ENCODE results near the gene RPL23. TPM values are rescaled to one million over a fixed set of nuclear protein-coding genes. Genes with fewer than 3 reads are reported as not detected.

Gene RPL23
- total RNA-seq, 1 experiment from 2014 or later: 764 TPM

DNA sequence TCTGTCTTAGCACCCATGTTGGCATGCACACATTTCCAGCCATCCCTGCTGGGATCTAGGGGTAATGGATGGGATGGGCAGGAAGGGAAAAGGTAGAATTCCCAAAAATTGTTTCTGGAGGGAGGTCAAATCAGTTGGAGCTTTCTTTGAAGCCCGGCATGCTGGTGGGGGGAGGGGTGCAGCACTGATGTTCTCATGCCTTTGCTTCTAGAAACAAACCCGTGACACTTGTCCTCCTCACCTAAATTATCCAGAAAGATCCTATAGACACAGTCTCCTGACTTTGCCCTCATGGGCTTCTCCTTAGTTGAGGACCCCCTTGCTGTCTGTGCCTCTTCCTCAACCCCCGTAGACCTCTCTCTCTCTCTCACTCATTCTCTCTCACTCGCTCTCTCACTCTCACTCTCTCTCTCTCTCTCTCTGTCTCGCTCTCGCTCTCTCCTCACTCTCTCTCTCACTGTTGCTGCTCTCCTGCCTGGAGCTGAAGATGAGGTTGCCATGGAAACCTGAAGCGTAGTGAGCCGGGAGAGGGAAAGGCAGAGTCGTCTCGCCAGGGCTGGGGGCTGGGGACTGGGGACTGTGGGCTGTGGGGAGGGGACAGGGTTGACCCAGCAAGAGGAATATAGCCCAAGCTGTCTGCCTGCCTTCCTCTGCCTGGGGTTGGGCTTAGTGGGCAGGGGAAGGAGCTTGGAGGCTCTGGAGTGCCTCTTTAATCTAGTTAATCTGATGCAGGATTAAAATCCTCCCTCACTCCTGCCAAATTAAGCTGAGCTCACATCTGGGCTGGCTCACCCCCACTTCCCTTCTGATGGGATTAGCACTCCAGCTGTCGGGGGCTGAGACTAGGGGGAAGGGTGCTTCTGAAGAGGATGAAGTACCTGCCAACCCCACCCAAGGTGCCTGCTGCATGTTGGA is 32.5 kb upstream of the RPL23 start:
- no peak for DNase-seq (ENCODE audit: low spot score)
- H3K36me3 ChIP-seq (ENCODE audit: insufficient read depth, low read length, poor library complexity, severe bottlenecking): no peaks in the 10 kb centered on the region
- CTCF ChIA-PET: no interaction called here
- POLR2A ChIA-PET (ENCODE audit: low non-redundant PET): interaction anchor here (0.6 kb wide), 2 partner anchors 31 to 664 kb away, joined by 3 to 5 read pairs; no protein-coding TSS in a partner anchor
- H3K9me3 ChIP-seq (ENCODE audit: low read depth, low read length, poor library complexity, severe bottlenecking): no peaks in the 10 kb centered on the region
- no peak for TF ChIP-seq EZH2 (IDR thresholded peaks at IDR 0.05; ENCODE audit: borderline replicate concordance, low read depth, low read length, poor library complexity, severe bottlenecking)
- TF ChIP-seq, protein P1, sequence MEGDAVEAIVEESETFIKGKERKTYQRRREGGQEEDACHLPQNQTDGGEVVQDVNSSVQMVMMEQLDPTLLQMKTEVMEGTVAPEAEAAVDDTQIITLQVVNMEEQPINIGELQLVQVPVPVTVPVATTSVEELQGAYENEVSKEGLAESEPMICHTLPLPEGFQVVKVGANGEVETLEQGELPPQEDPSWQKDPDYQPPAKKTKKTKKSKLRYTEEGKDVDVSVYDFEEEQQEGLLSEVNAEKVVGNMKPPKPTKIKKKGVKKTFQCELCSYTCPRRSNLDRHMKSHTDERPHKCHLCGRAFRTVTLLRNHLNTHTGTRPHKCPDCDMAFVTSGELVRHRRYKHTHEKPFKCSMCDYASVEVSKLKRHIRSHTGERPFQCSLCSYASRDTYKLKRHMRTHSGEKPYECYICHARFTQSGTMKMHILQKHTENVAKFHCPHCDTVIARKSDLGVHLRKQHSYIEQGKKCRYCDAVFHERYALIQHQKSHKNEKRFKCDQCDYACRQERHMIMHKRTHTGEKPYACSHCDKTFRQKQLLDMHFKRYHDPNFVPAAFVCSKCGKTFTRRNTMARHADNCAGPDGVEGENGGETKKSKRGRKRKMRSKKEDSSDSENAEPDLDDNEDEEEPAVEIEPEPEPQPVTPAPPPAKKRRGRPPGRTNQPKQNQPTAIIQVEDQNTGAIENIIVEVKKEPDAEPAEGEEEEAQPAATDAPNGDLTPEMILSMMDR (conservative IDR thresholded peaks at IDR 0.05; ENCODE audit: low read depth, low read length): no peak
- H3K4me3 ChIP-seq (ENCODE audit: low read depth, low read length, poor library complexity, severe bottlenecking): no peak overlapping the region
- peaks cover 16% of the 10 kb centered on the region for H3K4me1 ChIP-seq (ENCODE audit: insufficient read depth, low read length, poor library complexity, severe bottlenecking)
- no peaks in the 10 kb centered on the region for H3K27me3 ChIP-seq (replicated peaks; ENCODE audit: insufficient read depth, low read depth, low read length, poor library complexity)
- intact Hi-C loops (cut with micrococcal nuclease; ENCODE audit: unreplicated experiment): no loop called here
- no peak overlapping the region for H3K27ac ChIP-seq (ENCODE audit: low read depth, low read length, poor library complexity, severe bottlenecking)
- no TSS peak for BruUV-seq (replicated peaks)

DNA sequence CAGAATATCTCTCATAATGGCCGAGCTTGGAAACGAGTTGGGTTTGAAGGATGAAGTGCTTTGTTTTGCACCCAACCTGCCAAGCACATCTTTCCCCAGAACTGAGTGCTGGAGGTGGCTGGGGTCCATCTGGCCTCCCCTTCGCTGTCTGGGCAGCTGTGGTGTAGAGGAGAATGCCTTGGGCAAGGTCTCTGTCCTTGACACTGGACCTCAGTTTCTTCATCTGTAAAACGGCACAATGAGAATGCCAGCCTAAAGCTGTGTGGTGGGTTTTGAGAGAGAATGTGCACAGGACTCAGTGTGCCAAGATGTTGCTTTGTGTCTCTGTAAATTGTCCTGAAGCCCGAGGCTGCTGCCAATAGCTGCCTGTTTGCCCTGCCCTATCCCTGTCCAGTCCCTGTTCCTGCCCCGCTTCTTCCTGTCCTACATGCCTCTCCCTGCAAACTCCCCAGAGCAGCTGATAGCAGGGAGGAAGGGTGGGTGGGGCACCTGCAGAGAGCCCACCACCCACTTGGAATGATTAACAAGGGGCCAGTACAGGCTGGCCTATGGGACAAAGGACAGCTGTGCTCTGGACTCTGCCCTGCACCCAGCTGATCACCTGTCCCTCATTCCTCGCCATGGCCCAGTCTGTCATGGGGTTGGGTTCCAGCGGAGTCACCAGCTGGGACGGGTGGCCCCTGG is 31.7 kb upstream of the RPL23 start:
- intact Hi-C loops (cut with micrococcal nuclease; ENCODE audit: unreplicated experiment): no loop called here
- no TSS peak for BruUV-seq (replicated peaks)
- no peak for DNase-seq (ENCODE audit: low spot score)
- H3K4me3 ChIP-seq (ENCODE audit: low read depth, low read length, poor library complexity, severe bottlenecking): no peak overlapping the region
- TF ChIP-seq, protein P1 (conservative IDR thresholded peaks at IDR 0.05; ENCODE audit: low read depth, low read length): no peak
- TF ChIP-seq EZH2 (IDR thresholded peaks at IDR 0.05; ENCODE audit: borderline replicate concordance, low read depth, low read length, poor library complexity, severe bottlenecking): no peak
- peaks cover 21% of the 10 kb centered on the region for H3K4me1 ChIP-seq (ENCODE audit: insufficient read depth, low read length, poor library complexity, severe bottlenecking)
- no peaks in the 10 kb centered on the region for H3K36me3 ChIP-seq (ENCODE audit: insufficient read depth, low read length, poor library complexity, severe bottlenecking)
- no peaks in the 10 kb centered on the region for H3K27me3 ChIP-seq (replicated peaks; ENCODE audit: insufficient read depth, low read depth, low read length, poor library complexity)
- H3K9me3 ChIP-seq (ENCODE audit: low read depth, low read length, poor library complexity, severe bottlenecking): no peaks in the 10 kb centered on the region
- ChIA-PET CTCF (no interaction called here), POLR2A (ENCODE audit: low non-redundant PET) (no interaction called here)
- H3K27ac ChIP-seq (ENCODE audit: low read depth, low read length, poor library complexity, severe bottlenecking): no peak overlapping the region

DNA sequence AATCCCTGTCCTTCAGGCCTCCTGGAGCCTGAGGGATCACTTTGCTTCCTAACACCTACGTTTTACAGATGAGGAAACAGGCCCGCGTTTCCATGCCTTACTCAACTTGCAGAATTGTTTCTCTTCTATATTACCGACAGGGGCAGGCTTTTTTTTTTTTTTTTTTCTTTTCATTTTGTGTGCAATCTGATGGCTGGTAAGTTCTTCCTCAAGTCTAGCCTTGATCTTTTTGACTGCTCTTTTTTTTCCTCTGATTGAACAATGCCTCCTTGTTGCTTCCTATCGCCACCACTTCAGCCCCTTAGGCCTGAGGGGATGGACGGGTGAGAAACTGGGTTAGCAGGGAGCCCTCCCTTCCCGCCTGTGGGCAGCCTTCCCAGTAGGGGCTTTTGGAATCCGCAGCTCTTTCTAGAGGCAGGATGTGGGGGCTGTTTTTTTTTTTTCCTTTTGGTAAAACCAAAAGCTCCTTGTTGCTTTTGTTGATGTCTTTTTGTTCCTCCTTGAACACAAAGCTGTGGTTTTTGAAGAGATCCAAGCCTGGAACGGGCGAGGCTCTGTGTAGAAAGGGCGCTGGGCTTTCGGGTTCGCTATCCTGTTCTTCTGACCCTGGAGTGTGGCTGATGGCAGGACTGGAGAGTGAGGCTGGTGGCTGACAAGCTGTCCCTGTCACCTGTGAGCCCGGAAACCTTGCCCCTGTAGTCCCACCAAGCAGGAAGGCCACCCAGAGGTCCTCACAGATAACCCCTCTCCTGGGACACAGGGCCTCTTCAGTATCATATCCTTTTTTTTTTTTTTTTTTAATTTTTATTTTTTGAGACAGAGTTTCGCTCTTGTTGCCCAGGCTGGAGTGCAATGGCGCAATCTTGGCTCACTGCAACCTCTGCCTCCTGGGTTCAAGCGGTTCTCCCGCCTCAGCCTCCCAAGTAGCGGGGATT is 30.3 kb upstream of the RPL23 start:
- H3K27ac ChIP-seq (ENCODE audit: low read depth, low read length, poor library complexity, severe bottlenecking): no peak overlapping the region
- CTCF ChIA-PET: no interaction called here
- intact Hi-C loops (cut with micrococcal nuclease; ENCODE audit: unreplicated experiment): no loop called here
- no peak for DNase-seq (ENCODE audit: low spot score)
- TF ChIP-seq, protein P1 (conservative IDR thresholded peaks at IDR 0.05; ENCODE audit: low read depth, low read length): no peak
- TF ChIP-seq EZH2 (IDR thresholded peaks at IDR 0.05; ENCODE audit: borderline replicate concordance, low read depth, low read length, poor library complexity, severe bottlenecking): no peak
- H3K27me3 ChIP-seq (replicated peaks; ENCODE audit: insufficient read depth, low read depth, low read length, poor library complexity): no peaks in the 10 kb centered on the region
- H3K9me3 ChIP-seq (ENCODE audit: low read depth, low read length, poor library complexity, severe bottlenecking): no peaks in the 10 kb centered on the region
- H3K4me3 ChIP-seq (ENCODE audit: low read depth, low read length, poor library complexity, severe bottlenecking): no peak overlapping the region
- peaks cover 24% of the 10 kb centered on the region for H3K4me1 ChIP-seq (ENCODE audit: insufficient read depth, low read length, poor library complexity, severe bottlenecking)
- POLR2A ChIA-PET (ENCODE audit: low non-redundant PET): interaction anchor here (0.6 kb wide), 1 partner anchor 25 kb away, joined by 3 read pairs; no protein-coding TSS in a partner anchor
- no peaks in the 10 kb centered on the region for H3K36me3 ChIP-seq (ENCODE audit: insufficient read depth, low read length, poor library complexity, severe bottlenecking)
- BruUV-seq (replicated peaks): no TSS peak

Measured in A673 (cell line).